Fibroblast of lung (primary cell): ENCODE results near the gene MIEF1.

Experiments
- CTCF ChIP-seq, 2 donors: IDR thresholded peaks in 1 of 2; conservative IDR thresholded peaks in 1 of 2; 1 replicate in 1 of 2; 2 replicates in 1 of 2; pipeline ENCODE4 v1.5.1; 2011 to 2012; ENCODE audit warnings: low read length in 2 of 2, control low read depth in 1 of 2, inconsistent platforms in 1 of 2, low read depth in 1 of 2, mild to moderate bottlenecking in 1 of 2
- EZH2 ChIP-seq: IDR thresholded peaks from 2 replicates; pipeline ENCODE4 v1.5.1; 2012; ENCODE audit warnings: low read length, control low read depth, mild to moderate bottlenecking; ENCODE audit errors: missing control alignments

- TF ChIP-seq CTCF (conservative IDR thresholded peaks at IDR 0.05 in 1 of 2, IDR thresholded peaks at IDR 0.05 in 1 of 2; ENCODE audit: low read depth in 1 of 2, low read length in 2 of 2), result no peak
- TF ChIP-seq EZH2, result no peak
These were observed 14.1 kb upstream of the MIEF1 start for GRCh38 chr22:39487826-39488520.
